GM19372 (cell line): ENCODE results near the gene ARV1.
A peak's percentile ranks its signal among the peaks of the same experiment; 100 is the strongest.
"Not testable (repeated sequence)": the region's sequence is repeated elsewhere in the genome, so short reads cannot be mapped to it uniquely, and the experiment has no call there.

Source experiments
- ATAC-seq: cut with Tn5 transposase; IDR thresholded peaks from one replicate; pipeline ENCODE4 v1.9.1; 2021; ENCODE audit warnings: mild to moderate bottlenecking, low read depth, moderate library complexity; ENCODE audit not compliant: unreplicated experiment

ARV1 gene

GRCh38 chr1:231016234-231016633 lies 37.3 kb downstream of the ARV1 start:
- ATAC-seq, result no peak

- ATAC-seq, result no peak
These were observed 38.1 kb downstream of the ARV1 start for GRCh38 chr1:231016966-231017365.

GRCh38 chr1:231019711-231020110 lies 40.8 kb downstream of the ARV1 start:
- no peak for ATAC-seq

DNA sequence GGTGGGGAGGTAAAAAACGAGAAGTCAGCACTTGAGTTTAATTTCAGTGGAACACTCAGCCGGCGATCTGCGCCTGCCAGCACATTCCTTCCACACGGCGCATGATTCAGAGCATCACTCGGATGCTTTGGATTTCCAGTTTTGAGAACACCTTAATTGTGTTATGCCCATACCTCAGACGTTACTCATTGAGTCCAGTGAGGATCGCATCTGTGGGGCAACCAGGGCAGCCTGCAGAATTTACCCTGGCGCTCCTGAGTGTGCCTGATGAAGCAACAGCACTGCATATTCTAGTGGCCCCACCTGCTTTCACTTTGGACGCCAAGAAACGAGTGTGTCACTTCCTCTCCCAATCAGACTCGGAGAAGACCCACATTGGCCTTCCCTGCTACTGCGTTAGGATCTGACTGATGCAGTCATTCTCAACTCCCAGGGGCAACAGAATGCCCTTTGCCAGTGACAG lies 41.3 kb downstream of the ARV1 start:
- ATAC-seq, result no peak

DNA sequence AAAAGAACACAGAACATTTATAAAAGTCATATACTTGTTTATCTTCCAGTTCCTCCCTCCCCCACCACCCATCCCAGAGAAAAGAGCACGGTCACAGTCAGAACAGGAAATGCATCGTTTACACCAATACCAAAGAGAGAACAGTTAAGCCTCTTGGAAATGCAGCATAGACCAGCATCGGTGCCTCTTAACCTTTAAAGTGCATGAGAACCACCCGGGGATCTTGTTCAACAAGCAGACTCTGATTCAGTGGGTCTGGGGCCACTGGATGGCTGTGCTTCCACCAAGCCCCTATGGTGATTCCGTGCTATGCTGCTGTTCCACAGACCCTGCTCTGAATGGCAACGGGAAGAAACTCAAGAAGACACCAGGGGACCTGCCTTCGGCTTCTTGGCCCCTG lies 41.9 kb downstream of the ARV1 start:
- no peak for ATAC-seq

DNA sequence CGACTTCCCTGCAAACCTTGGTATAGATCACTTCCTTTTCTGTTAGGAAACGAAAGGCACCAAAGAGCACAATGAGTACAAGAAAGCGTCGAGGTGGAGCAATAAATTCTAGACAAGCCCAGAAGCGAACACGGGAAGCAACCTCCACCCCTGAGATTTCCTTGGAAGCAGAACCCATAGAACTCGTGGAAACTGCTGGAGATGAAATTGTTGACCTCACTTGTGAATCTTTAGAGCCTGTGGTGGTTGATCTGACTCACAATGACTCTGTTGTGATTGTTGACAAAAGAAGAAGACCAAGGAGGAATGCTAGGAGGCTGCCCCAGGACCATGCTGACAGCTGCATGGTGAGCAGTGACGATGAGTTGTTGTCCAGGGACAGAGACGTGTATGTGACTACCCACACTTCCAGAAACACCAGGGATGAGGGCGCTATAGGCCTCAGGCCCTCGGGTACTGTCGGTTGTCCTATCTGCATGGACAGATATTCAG lies 42.7 kb downstream of the ARV1 start:
- no peak for ATAC-seq

- ATAC-seq, result not testable (repeated sequence)
These were observed 43.6 kb downstream of the ARV1 start for GRCh38 chr1:231022543-231022942.

- ATAC-seq, result no peak
These were observed 44.3 kb downstream of the ARV1 start for GRCh38 chr1:231023150-231023549.

GRCh38 chr1:231026576-231026975 lies 47.7 kb downstream of the ARV1 start:
- no peak for ATAC-seq

DNA sequence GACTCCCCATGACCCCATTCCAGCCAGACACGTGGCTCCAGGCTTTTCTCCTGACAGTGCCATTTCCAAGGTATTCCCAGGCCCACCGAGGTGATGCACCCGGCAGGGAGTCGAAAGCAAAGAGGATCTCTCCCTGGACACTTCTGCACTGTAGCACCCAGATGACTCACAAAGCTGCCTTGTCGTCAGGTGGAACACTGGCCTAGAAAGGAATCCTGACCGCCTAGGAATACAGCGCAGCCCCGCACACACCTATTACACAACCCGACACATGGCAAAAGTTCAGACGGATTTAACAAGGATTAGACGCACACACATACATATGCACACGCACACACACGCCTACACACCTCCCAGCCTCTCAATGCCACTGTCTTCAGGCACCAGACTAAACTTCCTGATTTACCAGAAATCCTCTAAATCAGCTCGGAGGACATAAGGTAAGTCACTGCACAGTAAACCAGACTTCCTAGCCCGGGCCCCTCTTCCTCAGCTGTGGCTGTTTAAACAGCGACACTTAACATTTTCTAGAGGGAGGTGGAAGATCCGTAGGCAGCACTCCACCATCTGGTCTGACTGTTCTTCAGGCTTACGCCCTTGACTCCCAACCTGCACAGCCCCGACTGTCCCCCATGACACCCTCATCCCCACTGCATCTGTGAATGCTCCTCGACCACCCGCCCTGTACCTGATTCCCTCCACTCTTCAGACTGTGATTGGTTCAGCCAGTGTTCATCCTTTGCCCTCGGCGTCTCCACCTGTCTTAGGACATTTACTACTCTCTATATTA lies 48.4 kb downstream of the ARV1 start:
- no peak for ATAC-seq

GRCh38 chr1:231027971-231028370 lies 49.1 kb downstream of the ARV1 start:
- no peak for ATAC-seq

DNA sequence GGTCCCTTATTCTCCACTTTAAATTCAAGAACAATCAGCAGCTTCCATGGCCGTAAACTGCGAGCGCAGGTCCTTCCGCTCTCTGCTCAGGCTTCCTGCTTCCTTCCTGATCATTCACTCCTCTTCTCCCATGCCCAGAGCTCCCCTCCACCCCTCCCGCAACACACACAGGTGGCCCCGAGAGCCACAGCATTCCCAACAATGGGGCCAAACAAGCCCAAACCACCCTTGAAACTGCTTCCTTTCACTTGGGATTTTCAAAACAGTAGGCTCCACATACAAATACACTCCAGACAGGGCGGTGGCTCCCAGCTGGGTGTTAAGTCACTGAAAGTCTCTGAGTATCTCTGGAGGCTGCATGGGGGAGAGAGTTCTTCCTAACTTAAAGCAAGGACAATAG lies 49.8 kb downstream of the ARV1 start:
- no peak for ATAC-seq

GRCh38 chr1:231029247-231029646 lies 50.4 kb downstream of the ARV1 start:
- ATAC-seq, result not testable (repeated sequence)

GRCh38 chr1:231029841-231030240 lies 50.9 kb downstream of the ARV1 start:
- no peak for ATAC-seq

DNA sequence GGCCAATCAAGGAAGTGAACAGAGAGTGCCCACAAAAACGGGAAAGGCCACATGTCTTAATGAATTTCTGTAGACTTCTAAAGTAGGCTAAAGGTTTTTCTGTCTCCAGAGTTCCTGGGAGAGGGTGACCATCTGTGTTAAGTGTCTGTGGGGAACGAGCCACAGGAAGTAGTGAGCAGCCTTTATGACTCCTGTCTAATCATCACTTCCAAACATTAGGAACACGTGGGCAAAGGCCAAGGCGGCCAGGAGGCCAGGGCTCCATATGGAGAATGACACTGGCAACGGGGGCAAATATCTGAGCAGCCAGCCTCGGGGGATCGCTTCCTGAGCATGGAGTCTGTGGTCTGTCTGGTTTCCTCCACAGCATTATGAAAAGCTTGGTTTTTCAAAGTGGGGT lies 54.1 kb downstream of the ARV1 start:
- no peak for ATAC-seq

GRCh38 chr1:231035799-231036198 lies 56.9 kb downstream of the ARV1 start:
- no peak for ATAC-seq

GRCh38 chr1:231036416-231036815 lies 57.5 kb downstream of the ARV1 start:
- no peak for ATAC-seq

- no peak for ATAC-seq
These were observed 59.0 kb downstream of the ARV1 start for GRCh38 chr1:231037585-231038517.

GRCh38 chr1:231039161-231040018 lies 60.5 kb downstream of the ARV1 start:
- ATAC-seq, result peak; percentile 39

- peak; percentile 76 for ATAC-seq
These were observed 61.3 kb downstream of the ARV1 start, which contains the start of gene FAM89A for GRCh38 chr1:231040019-231040799. FAM89A (minus strand) TSS chr1:231040254; CDS start chr1:231040211, 43 bp downstream.
